ENCODE measurements around the gene TSPYL6.
"Not testable (repeated sequence)": the region's sequence is repeated elsewhere in the genome, so short reads cannot be mapped to it uniquely, and the experiment has no call there.

The TSPYL6 gene

GRCh38 chr2:54256091-54256694, at the start of gene TSPYL6:
Gene TSPYL6 (minus strand): TSS chr2:54256229. CDS start chr2:54256151, 78 bp downstream.
- Mint-ChIP-seq H3K27ac (no peak within 1 kb of the TSS), H3K4me1 (no peaks in the 10 kb centered on the region), H3K4me3 (no peak within 1 kb of the TSS), H3K9me3 (peaks cover 2% of the 10 kb centered on the region), H3K36me3 (no peaks in the 10 kb centered on the region)
- ATAC-seq, result no peak
- DNase-seq (ENCODE audit: low spot score in 2 of 2), result no peak

- no peaks in the 10 kb centered on the region for H3K36me3 Mint-ChIP-seq
- H3K4me3 Mint-ChIP-seq, result no peak overlapping the region
- H3K9me3 Mint-ChIP-seq, result no peaks in the 10 kb centered on the region
- H3K27ac Mint-ChIP-seq, result no peak overlapping the region
- DNase-seq (ENCODE audit: low spot score in 2 of 2) (no peak), ATAC-seq (no peak)
- H3K4me1 Mint-ChIP-seq, result no peaks in the 10 kb centered on the region
These were observed 47.6 kb upstream of the TSPYL6 start for GRCh38 chr2:54303631-54304030.

- Mint-ChIP-seq H3K36me3 (no peaks in the 10 kb centered on the region), H3K27ac (no peak overlapping the region), H3K4me1 (no peaks in the 10 kb centered on the region), H3K4me3 (no peak overlapping the region), H3K9me3 (no peaks in the 10 kb centered on the region)
- no peak for DNase-seq (ENCODE audit: low spot score in 2 of 2)
- ATAC-seq, result no peak
These were observed 42.5 kb upstream of the TSPYL6 start for GRCh38 chr2:54298514-54298913.

- Mint-ChIP-seq H3K4me3 (no peak overlapping the region), H3K36me3 (no peaks in the 10 kb centered on the region), H3K4me1 (no peaks in the 10 kb centered on the region), H3K27ac (no peak overlapping the region), H3K9me3 (no peaks in the 10 kb centered on the region)
- no peak for ATAC-seq
- no peak for DNase-seq (ENCODE audit: low spot score in 2 of 2)
These were observed 39.9 kb upstream of the TSPYL6 start for GRCh38 chr2:54295911-54296310.

GRCh38 chr2:54294665-54295064, 38.6 kb upstream of the TSPYL6 start:
- DNase-seq (ENCODE audit: low spot score in 2 of 2); H3K36me3 Mint-ChIP-seq; H3K4me1 Mint-ChIP-seq; ATAC-seq; H3K4me3 Mint-ChIP-seq; H3K9me3 Mint-ChIP-seq; H3K27ac Mint-ChIP-seq: not testable (repeated sequence)

- no peak overlapping the region for H3K4me3 Mint-ChIP-seq
- no peaks in the 10 kb centered on the region for H3K9me3 Mint-ChIP-seq
- H3K27ac Mint-ChIP-seq, result no peak overlapping the region
- DNase-seq (ENCODE audit: low spot score in 2 of 2) (no peak), ATAC-seq (no peak)
- H3K36me3 Mint-ChIP-seq, result no peaks in the 10 kb centered on the region
- H3K4me1 Mint-ChIP-seq, result no peaks in the 10 kb centered on the region
These were observed 34.5 kb upstream of the TSPYL6 start for GRCh38 chr2:54290356-54291025.

- H3K9me3 Mint-ChIP-seq, result no peaks in the 10 kb centered on the region
- H3K4me1 Mint-ChIP-seq, result no peaks in the 10 kb centered on the region
- no peaks in the 10 kb centered on the region for H3K36me3 Mint-ChIP-seq
- no peak overlapping the region for H3K4me3 Mint-ChIP-seq
- no peak overlapping the region for H3K27ac Mint-ChIP-seq
- no peak for DNase-seq (ENCODE audit: low spot score in 2 of 2)
- ATAC-seq, result no peak
These were observed 33.9 kb upstream of the TSPYL6 start for GRCh38 chr2:54289917-54290316.

GRCh38 chr2:54287532-54287931, 31.5 kb upstream of the TSPYL6 start:
- H3K4me3 Mint-ChIP-seq, result no peak overlapping the region

GRCh38 chr2:54285451-54285850, 29.4 kb upstream of the TSPYL6 start:
- no peak for DNase-seq (ENCODE audit: low spot score in 2 of 2)
- ATAC-seq, result no peak
- Mint-ChIP-seq H3K4me3 (no peak overlapping the region), H3K4me1 (no peaks in the 10 kb centered on the region), H3K36me3 (no peaks in the 10 kb centered on the region), H3K27ac (no peak overlapping the region), H3K9me3 (no peaks in the 10 kb centered on the region)

More at GRCh38 chr2:54287532-54287931, 31.5 kb upstream of the TSPYL6 start:
- Mint-ChIP-seq H3K4me1 (no peaks in the 10 kb centered on the region), H3K27ac (no peak overlapping the region), H3K9me3 (no peaks in the 10 kb centered on the region), H3K36me3 (no peaks in the 10 kb centered on the region)
- ATAC-seq (no peak), DNase-seq (ENCODE audit: low spot score in 2 of 2) (no peak)

GRCh38 chr2:54284826-54285225, 28.8 kb upstream of the TSPYL6 start:
- no peaks in the 10 kb centered on the region for H3K9me3 Mint-ChIP-seq
- ATAC-seq (no peak), DNase-seq (ENCODE audit: low spot score in 2 of 2) (no peak)
- no peaks in the 10 kb centered on the region for H3K36me3 Mint-ChIP-seq
- no peak overlapping the region for H3K27ac Mint-ChIP-seq
- H3K4me3 Mint-ChIP-seq, result no peak overlapping the region
- H3K4me1 Mint-ChIP-seq, result no peaks in the 10 kb centered on the region

GRCh38 chr2:54279385-54279784, 23.4 kb upstream of the TSPYL6 start:
- H3K4me3 Mint-ChIP-seq, result no peak overlapping the region
- no peak overlapping the region for H3K27ac Mint-ChIP-seq
- DNase-seq (ENCODE audit: low spot score in 2 of 2), result no peak
- no peak for ATAC-seq
- no peaks in the 10 kb centered on the region for H3K36me3 Mint-ChIP-seq
- no peaks in the 10 kb centered on the region for H3K9me3 Mint-ChIP-seq
- no peaks in the 10 kb centered on the region for H3K4me1 Mint-ChIP-seq

GRCh38 chr2:54275541-54275940, 19.5 kb upstream of the TSPYL6 start:
- Mint-ChIP-seq H3K4me3 (no peak overlapping the region), H3K4me1 (no peaks in the 10 kb centered on the region), H3K27ac (no peak overlapping the region), H3K36me3 (no peaks in the 10 kb centered on the region), H3K9me3 (no peaks in the 10 kb centered on the region)
- no peak for ATAC-seq
- DNase-seq (ENCODE audit: low spot score in 2 of 2), result no peak

- ATAC-seq, result no peak
- H3K27ac Mint-ChIP-seq, result no peak overlapping the region
- H3K4me3 Mint-ChIP-seq, result no peak overlapping the region
- no peak for DNase-seq (ENCODE audit: low spot score in 2 of 2)
- H3K36me3 Mint-ChIP-seq, result no peaks in the 10 kb centered on the region
- H3K9me3 Mint-ChIP-seq, result no peaks in the 10 kb centered on the region
- H3K4me1 Mint-ChIP-seq, result no peaks in the 10 kb centered on the region
These were observed 18.8 kb upstream of the TSPYL6 start for GRCh38 chr2:54274781-54275242.

GRCh38 chr2:54271843-54272627, 16.0 kb upstream of the TSPYL6 start:
- H3K4me1 Mint-ChIP-seq, result no peaks in the 10 kb centered on the region
- no peak overlapping the region for H3K4me3 Mint-ChIP-seq
- no peak overlapping the region for H3K27ac Mint-ChIP-seq
- ATAC-seq (no peak), DNase-seq (ENCODE audit: low spot score in 2 of 2) (no peak)
- H3K36me3 Mint-ChIP-seq, result no peaks in the 10 kb centered on the region
- no peaks in the 10 kb centered on the region for H3K9me3 Mint-ChIP-seq

GRCh38 chr2:54271189-54271588, 15.2 kb upstream of the TSPYL6 start:
- H3K4me1 Mint-ChIP-seq, result no peaks in the 10 kb centered on the region
- H3K36me3 Mint-ChIP-seq, result no peaks in the 10 kb centered on the region
- H3K27ac Mint-ChIP-seq, result no peak overlapping the region
- no peak overlapping the region for H3K4me3 Mint-ChIP-seq
- H3K9me3 Mint-ChIP-seq, result no peaks in the 10 kb centered on the region
- DNase-seq (ENCODE audit: low spot score in 2 of 2) (no peak), ATAC-seq (no peak)

- Mint-ChIP-seq H3K4me1 (no peaks in the 10 kb centered on the region), H3K4me3 (no peak overlapping the region)
- DNase-seq (ENCODE audit: low spot score in 2 of 2), result no peak
These were observed 11.5 kb upstream of the TSPYL6 start for GRCh38 chr2:54267577-54267976.

More at GRCh38 chr2:54267577-54267976, 11.5 kb upstream of the TSPYL6 start:
- H3K9me3 Mint-ChIP-seq, result no peaks in the 10 kb centered on the region
- H3K36me3 Mint-ChIP-seq, result no peaks in the 10 kb centered on the region
- ATAC-seq, result no peak
- no peak overlapping the region for H3K27ac Mint-ChIP-seq

Measured in stimulated activated effector memory CD8-positive, alpha-beta T cell treated with anti-CD3 and anti-CD28 coated beads, Interleukin-12 subunit alpha, Interleukin-12 subunit beta, amount 100 ng/mL, for 72 hours (primary cell).